Caco-2 (cell line): ENCODE measurements around the gene PHKG2. TPM values are rescaled to one million over a fixed set of nuclear protein-coding genes. Genes with fewer than 3 reads are reported as not detected.

ENCODE experiments used
- BruUV-seq: library from RNA; stranded (reverse); fragments of 400-500 nt; replicated peaks from 2 replicates; lab custom pipeline; 2021; lab: Mats Ljungman, UMichigan
- CTCF ChIA-PET: fragments of 300-600 bp; sonication (Branson Sonifier 250); formaldehyde crosslinking; loops from one replicate; lab custom pipeline; 2022; ENCODE audit warnings: antibody characterized with exemption; lab: Charles Lee
- POLR2A ChIA-PET: fragments of 300-600 bp; sonication (Branson Sonifier 250); formaldehyde crosslinking; loops from one replicate; lab custom pipeline; 2022; ENCODE audit warnings: antibody characterized with exemption; lab: Charles Lee
- DNase-seq, 2 experiments: peaks; one replicate each; pipeline versions ENCODE4 v3.0.0 to v3.0.0-alpha.2; 2020 to 2022
- H3K27me3 ChIP-seq: replicated peaks from 2 replicates; pipeline ENCODE4 v1.6.0; 2011; ENCODE audit warnings: low read length; ENCODE audit not compliant: control insufficient read depth, insufficient read depth
- H3K36me3 ChIP-seq: 2 replicates; pipeline ENCODE4 v1.5.1; 2011; ENCODE audit warnings: low read length; ENCODE audit not compliant: control insufficient read depth, insufficient read depth
- H3K4me1 ChIP-seq: fragments of 250-450 bp; sonication (Bioruptor Pico); 2 replicates; pipeline ENCODE4 v1.5.1; 2020; ENCODE audit warnings: mild to moderate bottlenecking
- H3K4me3 ChIP-seq: 2 replicates; pipeline ENCODE4 v1.5.1; 2011; ENCODE audit warnings: low read depth, mild to moderate bottlenecking, control low read depth, low read length
- H3K9me3 ChIP-seq: fragments of 250-450 bp; sonication (Bioruptor Pico); 2 replicates; pipeline ENCODE4 v1.5.1; 2020; ENCODE audit warnings: mild to moderate bottlenecking, moderate library complexity
- H3K27ac Mint-ChIP-seq: one replicate; pipeline ENCODE4 v1.8.0; 2022; ENCODE audit warnings: mixed read lengths; ENCODE audit not compliant: unreplicated experiment
- H3K27me3 Mint-ChIP-seq: one replicate; pipeline ENCODE4 v1.8.0; 2022; ENCODE audit warnings: mixed read lengths; ENCODE audit not compliant: insufficient read depth, unreplicated experiment
- H3K36me3 Mint-ChIP-seq: one replicate; pipeline ENCODE4 v1.8.0; 2022; ENCODE audit warnings: mild to moderate bottlenecking, mixed read lengths; ENCODE audit not compliant: insufficient read depth, unreplicated experiment
- H3K4me1 Mint-ChIP-seq: one replicate; pipeline ENCODE4 v1.8.0; 2022; ENCODE audit warnings: low read depth, mixed read lengths; ENCODE audit not compliant: unreplicated experiment
- H3K4me3 Mint-ChIP-seq: one replicate; pipeline ENCODE4 v1.8.0; 2022; ENCODE audit warnings: mild to moderate bottlenecking, moderate library complexity, mixed read lengths; ENCODE audit not compliant: unreplicated experiment
- H3K9me3 Mint-ChIP-seq: one replicate; pipeline ENCODE4 v1.8.0; 2022; ENCODE audit warnings: mixed read lengths; ENCODE audit not compliant: unreplicated experiment
- intact Hi-C: fragments of 100-400 bp; cut with micrococcal nuclease; formaldehyde crosslinking; loops from one replicate; pipeline ENCODE4 v1.10.0; 2022; ENCODE audit not compliant: unreplicated experiment
- total RNA-seq: library from RNA; stranded (reverse); gene quantifications from 2 replicates; pipeline ENCODE4 v1.2.3, GENCODE V29; 2022
- TF ChIP-seq, protein P1 (sequence below), 2 experiments: fragments of 200-600 bp in 1 of 2; IDR thresholded peaks; 1 replicate in 1 of 2; 2 replicates in 1 of 2; pipeline versions ENCODE4 v1.5.1 to v1.8.0; 2011 to 2022; ENCODE audit warnings: antibody characterized with exemption in 1 of 2, control low read depth in 1 of 2, inconsistent platforms in 1 of 2, low read depth in 1 of 2, low read length in 1 of 2, mild to moderate bottlenecking in 1 of 2, moderate library complexity in 1 of 2; ENCODE audit not compliant: insufficient read depth in 1 of 2, severe bottlenecking in 1 of 2, unreplicated experiment in 1 of 2

PHKG2 gene
- total RNA-seq, 1 experiment from 2014 or later = 48.6 TPM

DNA sequence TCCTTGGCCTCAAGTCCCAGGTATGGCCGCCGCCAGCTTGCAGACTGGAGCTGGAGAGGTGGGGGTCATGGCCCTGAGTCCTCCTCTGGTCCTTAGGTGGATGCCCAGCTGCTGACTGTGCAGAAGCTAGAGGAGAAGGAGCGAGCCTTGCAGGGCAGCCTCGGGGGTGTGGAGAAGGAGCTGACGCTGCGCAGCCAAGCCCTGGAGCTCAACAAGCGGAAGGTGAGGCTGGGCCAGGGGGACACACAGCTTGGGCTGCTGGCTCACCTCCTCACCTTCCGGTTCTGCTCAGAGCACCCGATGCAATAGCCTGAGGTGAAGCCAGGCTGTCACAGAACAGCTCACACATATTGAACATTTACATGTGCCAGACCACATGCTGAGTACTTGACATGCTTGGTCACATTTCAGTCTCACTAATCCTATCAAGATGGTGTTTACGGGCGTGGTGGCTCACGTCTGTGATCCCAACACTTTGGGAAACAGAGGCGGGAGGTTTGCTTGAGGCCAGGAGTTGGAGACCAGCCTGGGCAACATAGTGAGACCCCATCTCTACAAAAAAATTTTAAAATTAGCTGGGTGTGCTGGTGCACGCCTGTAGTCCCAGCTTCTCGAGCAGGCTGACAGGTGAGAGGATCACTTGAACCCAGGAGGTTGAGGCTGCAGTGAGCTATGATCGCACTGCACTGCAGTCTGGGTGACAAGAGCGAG lies 21.3 kb downstream of the PHKG2 start:
- ChIA-PET POLR2A (interaction anchor here (0.7 kb wide), 1 partner anchor 22 kb away, joined by 3 read pairs; the partner anchor contains the start of gene PHKG2), CTCF (interaction anchor here (0.5 kb wide), 1 partner anchor 355 kb away, joined by 4 read pairs; no protein-coding TSS in a partner anchor)
- H3K27ac Mint-ChIP-seq = no peak overlapping the region
- H3K9me3 Mint-ChIP-seq = no peaks in the 10 kb centered on the region
- no peaks in the 10 kb centered on the region for H3K27me3 Mint-ChIP-seq
- H3K36me3 Mint-ChIP-seq = peaks cover 77% of the 10 kb centered on the region
- Histone ChIP-seq H3K27me3 (no peaks in the 10 kb centered on the region), H3K9me3 (no peaks in the 10 kb centered on the region), H3K4me3 (no peak overlapping the region), H3K4me1 (no peaks in the 10 kb centered on the region), H3K36me3 (peaks cover 17% of the 10 kb centered on the region)
- H3K4me3 Mint-ChIP-seq = no peak overlapping the region
- H3K4me1 Mint-ChIP-seq = no peaks in the 10 kb centered on the region
- no peak for DNase-seq
- BruUV-seq = no TSS peak
- intact Hi-C loops = no loop called here
- TF ChIP-seq, protein P1, sequence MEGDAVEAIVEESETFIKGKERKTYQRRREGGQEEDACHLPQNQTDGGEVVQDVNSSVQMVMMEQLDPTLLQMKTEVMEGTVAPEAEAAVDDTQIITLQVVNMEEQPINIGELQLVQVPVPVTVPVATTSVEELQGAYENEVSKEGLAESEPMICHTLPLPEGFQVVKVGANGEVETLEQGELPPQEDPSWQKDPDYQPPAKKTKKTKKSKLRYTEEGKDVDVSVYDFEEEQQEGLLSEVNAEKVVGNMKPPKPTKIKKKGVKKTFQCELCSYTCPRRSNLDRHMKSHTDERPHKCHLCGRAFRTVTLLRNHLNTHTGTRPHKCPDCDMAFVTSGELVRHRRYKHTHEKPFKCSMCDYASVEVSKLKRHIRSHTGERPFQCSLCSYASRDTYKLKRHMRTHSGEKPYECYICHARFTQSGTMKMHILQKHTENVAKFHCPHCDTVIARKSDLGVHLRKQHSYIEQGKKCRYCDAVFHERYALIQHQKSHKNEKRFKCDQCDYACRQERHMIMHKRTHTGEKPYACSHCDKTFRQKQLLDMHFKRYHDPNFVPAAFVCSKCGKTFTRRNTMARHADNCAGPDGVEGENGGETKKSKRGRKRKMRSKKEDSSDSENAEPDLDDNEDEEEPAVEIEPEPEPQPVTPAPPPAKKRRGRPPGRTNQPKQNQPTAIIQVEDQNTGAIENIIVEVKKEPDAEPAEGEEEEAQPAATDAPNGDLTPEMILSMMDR (IDR thresholded peaks at IDR 0.05; ENCODE audit: insufficient read depth in 1 of 2, low read depth in 1 of 2, low read length in 1 of 2, severe bottlenecking in 1 of 2, unreplicated experiment in 1 of 2) = no peak

DNA sequence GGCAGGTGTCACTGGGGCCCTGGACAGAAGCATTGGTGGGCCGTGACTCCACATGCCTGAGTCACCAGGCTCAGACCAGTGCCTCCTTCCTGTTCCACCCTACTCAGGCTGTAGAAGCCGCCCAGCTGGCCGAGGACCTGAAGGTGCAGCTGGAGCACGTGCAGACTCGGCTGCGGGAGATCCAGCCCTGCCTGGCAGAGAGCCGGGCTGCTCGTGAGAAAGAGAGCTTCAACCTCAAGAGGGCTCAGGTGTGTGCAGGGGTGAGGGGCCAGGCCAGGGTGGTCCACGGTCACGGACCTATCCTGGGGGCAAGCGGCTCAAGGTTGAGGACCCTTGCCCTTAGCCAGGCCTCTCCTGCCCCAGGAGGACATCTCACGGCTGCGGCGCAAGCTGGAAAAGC lies 23.5 kb downstream of the PHKG2 start:
- no peaks in the 10 kb centered on the region for H3K27me3 ChIP-seq
- no peak overlapping the region for H3K4me3 ChIP-seq
- BruUV-seq = no TSS peak
- no peaks in the 10 kb centered on the region for H3K27me3 Mint-ChIP-seq
- H3K36me3 ChIP-seq = peaks cover 10% of the 10 kb centered on the region
- H3K4me1 Mint-ChIP-seq = peaks cover 2% of the 10 kb centered on the region
- no peaks in the 10 kb centered on the region for H3K9me3 ChIP-seq
- ChIA-PET CTCF (no interaction called here), POLR2A (interaction anchor here (0.6 kb wide), 1 partner anchor 34 kb away, joined by 3 read pairs; no protein-coding TSS in a partner anchor)
- H3K4me3 Mint-ChIP-seq = no peak overlapping the region
- H3K4me1 ChIP-seq = peaks cover 4% of the 10 kb centered on the region
- TF ChIP-seq, protein P1 (IDR thresholded peaks at IDR 0.05; ENCODE audit: insufficient read depth in 1 of 2, low read depth in 1 of 2, low read length in 1 of 2, severe bottlenecking in 1 of 2, unreplicated experiment in 1 of 2) = no peak
- H3K27ac Mint-ChIP-seq = no peak overlapping the region
- intact Hi-C loops = no loop called here
- peaks cover 77% of the 10 kb centered on the region for H3K36me3 Mint-ChIP-seq
- no peaks in the 10 kb centered on the region for H3K9me3 Mint-ChIP-seq
- no peak for DNase-seq

DNA sequence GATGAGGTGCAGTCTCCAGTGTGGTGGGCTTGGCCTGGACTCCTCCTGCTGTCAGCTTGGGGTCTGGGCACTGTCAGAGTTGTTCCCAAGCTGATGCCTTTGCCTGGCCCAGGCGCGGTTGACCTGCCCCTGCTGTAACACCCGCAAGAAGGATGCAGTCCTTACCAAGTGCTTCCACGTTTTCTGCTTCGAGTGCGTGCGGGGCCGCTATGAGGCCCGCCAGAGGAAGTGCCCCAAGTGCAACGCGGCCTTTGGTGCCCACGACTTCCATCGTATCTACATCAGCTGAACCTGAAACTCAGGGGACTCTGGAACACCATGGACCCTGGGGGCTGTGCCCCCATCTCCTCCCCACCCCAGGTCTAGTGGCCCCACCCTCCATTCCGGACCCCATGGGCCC lies 25.6 kb downstream of the PHKG2 start:
- H3K4me1 ChIP-seq = peaks cover 12% of the 10 kb centered on the region
- no peak overlapping the region for H3K4me3 Mint-ChIP-seq
- ChIA-PET CTCF (interaction anchor here (0.7 kb wide), 1 partner anchor 380 kb away, joined by 8 read pairs; no protein-coding TSS in a partner anchor), POLR2A (no interaction called here)
- H3K27me3 Mint-ChIP-seq = no peaks in the 10 kb centered on the region
- peaks cover 10% of the 10 kb centered on the region for H3K4me1 Mint-ChIP-seq
- H3K4me3 ChIP-seq = no peak overlapping the region
- no peak overlapping the region for H3K27ac Mint-ChIP-seq
- DNase-seq = no peak
- TF ChIP-seq, protein P1 (IDR thresholded peaks at IDR 0.05; ENCODE audit: insufficient read depth in 1 of 2, low read depth in 1 of 2, low read length in 1 of 2, severe bottlenecking in 1 of 2, unreplicated experiment in 1 of 2) = no peak
- H3K36me3 Mint-ChIP-seq = peaks cover 80% of the 10 kb centered on the region
- H3K9me3 Mint-ChIP-seq = no peaks in the 10 kb centered on the region
- no peaks in the 10 kb centered on the region for H3K27me3 ChIP-seq
- intact Hi-C loops = loop anchor here (2.0 kb wide), 1 partner anchor 41 kb away; no protein-coding TSS in a partner anchor
- H3K9me3 ChIP-seq = no peaks in the 10 kb centered on the region
- peaks cover 5% of the 10 kb centered on the region for H3K36me3 ChIP-seq
- BruUV-seq = no TSS peak
